ENCODE results near the gene BIRC3. TPM values are rescaled to one million over a fixed set of nuclear protein-coding genes. Genes with fewer than 3 reads are reported as not detected.
"Not testable (repeated sequence)": the region's sequence is repeated elsewhere in the genome, so short reads cannot be mapped to it uniquely, and the experiment has no call there.

The BIRC3 gene
- total RNA-seq, 1 experiment from 2014 or later, result 2.5 TPM

GRCh38 chr11:102364991-102365390, 47.7 kb downstream of the BIRC3 start:
- CTCF ChIA-PET, result no interaction called here
- Histone ChIP-seq H3K27ac (ENCODE audit: low read depth, low read length, poor library complexity, severe bottlenecking) (no peak overlapping the region), H3K4me1 (ENCODE audit: insufficient read depth, low read length, poor library complexity, severe bottlenecking) (no peaks in the 10 kb centered on the region), H3K36me3 (ENCODE audit: insufficient read depth, low read length, poor library complexity, severe bottlenecking) (peaks cover 51% of the 10 kb centered on the region), H3K9me3 (ENCODE audit: low read depth, low read length, poor library complexity, severe bottlenecking) (no peaks in the 10 kb centered on the region), H3K27me3 (replicated peaks; ENCODE audit: insufficient read depth, low read depth, low read length, poor library complexity) (no peaks in the 10 kb centered on the region), H3K4me3 (ENCODE audit: low read depth, low read length, poor library complexity, severe bottlenecking) (no peak overlapping the region)
- TF ChIP-seq CTCF (conservative IDR thresholded peaks at IDR 0.05; ENCODE audit: low read depth, low read length) (no peak), EZH2 (IDR thresholded peaks at IDR 0.05; ENCODE audit: borderline replicate concordance, low read depth, low read length, poor library complexity, severe bottlenecking) (no peak)
- intact Hi-C loops (cut with micrococcal nuclease; ENCODE audit: unreplicated experiment), result no loop called here
- POLR2A ChIA-PET (ENCODE audit: low non-redundant PET), result no interaction called here
- no TSS peak for BruUV-seq (replicated peaks)
- DNase-seq (ENCODE audit: low spot score), result no peak

- Histone ChIP-seq H3K27me3 (replicated peaks; ENCODE audit: insufficient read depth, low read depth, low read length, poor library complexity) (no peaks in the 10 kb centered on the region), H3K4me3 (ENCODE audit: low read depth, low read length, poor library complexity, severe bottlenecking) (no peak overlapping the region), H3K36me3 (ENCODE audit: insufficient read depth, low read length, poor library complexity, severe bottlenecking) (peaks cover 40% of the 10 kb centered on the region), H3K9me3 (ENCODE audit: low read depth, low read length, poor library complexity, severe bottlenecking) (no peaks in the 10 kb centered on the region), H3K27ac (ENCODE audit: low read depth, low read length, poor library complexity, severe bottlenecking) (no peak overlapping the region), H3K4me1 (ENCODE audit: insufficient read depth, low read length, poor library complexity, severe bottlenecking) (no peaks in the 10 kb centered on the region)
- DNase-seq (ENCODE audit: low spot score), result peak; percentile 55
- intact Hi-C loops (cut with micrococcal nuclease; ENCODE audit: unreplicated experiment), result loop anchor here (1.0 kb wide), 1 partner anchor 128 kb away; no protein-coding TSS in a partner anchor
- POLR2A ChIA-PET (ENCODE audit: low non-redundant PET), result no interaction called here
- TF ChIP-seq EZH2 (IDR thresholded peaks at IDR 0.05; ENCODE audit: borderline replicate concordance, low read depth, low read length, poor library complexity, severe bottlenecking) (no peak), CTCF (conservative IDR thresholded peaks at IDR 0.05; ENCODE audit: low read depth, low read length) (peak; percentile 44; the same call in 1 of the 2 replicates)
- no TSS peak for BruUV-seq (replicated peaks)
- CTCF ChIA-PET, result interaction anchor here (0.7 to 0.8 kb wide), 2 partner anchors 129 to 299 kb away, joined by 3 read pairs; no protein-coding TSS in a partner anchor
Observed at GRCh38 chr11:102367364-102367763, 50.1 kb downstream of the BIRC3 start.

- H3K4me3 ChIP-seq (ENCODE audit: low read depth, low read length, poor library complexity, severe bottlenecking), result no peak overlapping the region
- BruUV-seq (replicated peaks), result no TSS peak
- intact Hi-C loops (cut with micrococcal nuclease; ENCODE audit: unreplicated experiment), result no loop called here
- no peaks in the 10 kb centered on the region for H3K27me3 ChIP-seq (replicated peaks; ENCODE audit: insufficient read depth, low read depth, low read length, poor library complexity)
- H3K9me3 ChIP-seq (ENCODE audit: low read depth, low read length, poor library complexity, severe bottlenecking), result no peaks in the 10 kb centered on the region
- peaks cover 28% of the 10 kb centered on the region for H3K36me3 ChIP-seq (ENCODE audit: insufficient read depth, low read length, poor library complexity, severe bottlenecking)
- H3K27ac ChIP-seq (ENCODE audit: low read depth, low read length, poor library complexity, severe bottlenecking), result no peak overlapping the region
- POLR2A ChIA-PET (ENCODE audit: low non-redundant PET), result no interaction called here
- no peak for TF ChIP-seq CTCF (conservative IDR thresholded peaks at IDR 0.05; ENCODE audit: low read depth, low read length)
- no peaks in the 10 kb centered on the region for H3K4me1 ChIP-seq (ENCODE audit: insufficient read depth, low read length, poor library complexity, severe bottlenecking)
- CTCF ChIA-PET, result no interaction called here
- no peak for DNase-seq (ENCODE audit: low spot score)
Observed at GRCh38 chr11:102368472-102368871, 51.2 kb downstream of the BIRC3 start.

GRCh38 chr11:102374633-102375424, 57.5 kb downstream of the BIRC3 start:
- H3K27ac ChIP-seq (ENCODE audit: low read depth, low read length, poor library complexity, severe bottlenecking); POLR2A ChIA-PET (ENCODE audit: low non-redundant PET); H3K27me3 ChIP-seq (replicated peaks; ENCODE audit: insufficient read depth, low read depth, low read length, poor library complexity); BruUV-seq (replicated peaks); intact Hi-C loops (cut with micrococcal nuclease; ENCODE audit: unreplicated experiment); DNase-seq (ENCODE audit: low spot score); H3K9me3 ChIP-seq (ENCODE audit: low read depth, low read length, poor library complexity, severe bottlenecking); CTCF ChIA-PET; H3K4me3 ChIP-seq (ENCODE audit: low read depth, low read length, poor library complexity, severe bottlenecking); H3K4me1 ChIP-seq (ENCODE audit: insufficient read depth, low read length, poor library complexity, severe bottlenecking): not testable (repeated sequence)
- H3K36me3 ChIP-seq (ENCODE audit: insufficient read depth, low read length, poor library complexity, severe bottlenecking), result peaks cover 18% of the 10 kb centered on the region
